Measurements from ENCODE around the gene ARHGAP26.

The ARHGAP26 gene

GRCh38 chr5:143188692-143189091, 418.5 kb downstream of the ARHGAP26 start:
- no peak overlapping the region for H3K4me3 ChIP-seq (ENCODE audit: insufficient read length, low read depth)
- H3K4me1 ChIP-seq (ENCODE audit: insufficient read depth, insufficient read length), result no peaks in the 10 kb centered on the region
- H3K36me3 ChIP-seq (ENCODE audit: insufficient read depth, insufficient read length, low read length), result no peaks in the 10 kb centered on the region
- H3K9me3 ChIP-seq (ENCODE audit: insufficient read depth, low read length), result no peaks in the 10 kb centered on the region
- H3K27me3 ChIP-seq (ENCODE audit: insufficient read depth, insufficient read length), result no peaks in the 10 kb centered on the region
- no peak for DNase-seq (ENCODE audit: low read depth, low spot score)
- no peak overlapping the region for H3K9ac ChIP-seq (ENCODE audit: insufficient read length, low read depth)
- TF ChIP-seq YY1 (IDR thresholded peaks at IDR 0.05; ENCODE audit: insufficient read depth, insufficient read length) (no peak), SUZ12 (IDR thresholded peaks at IDR 0.05; ENCODE audit: extremely low read depth, insufficient read depth, insufficient read length) (no peak), ZNF274 (IDR thresholded peaks at IDR 0.05; ENCODE audit: low read depth, low read length) (no peak)

DNA sequence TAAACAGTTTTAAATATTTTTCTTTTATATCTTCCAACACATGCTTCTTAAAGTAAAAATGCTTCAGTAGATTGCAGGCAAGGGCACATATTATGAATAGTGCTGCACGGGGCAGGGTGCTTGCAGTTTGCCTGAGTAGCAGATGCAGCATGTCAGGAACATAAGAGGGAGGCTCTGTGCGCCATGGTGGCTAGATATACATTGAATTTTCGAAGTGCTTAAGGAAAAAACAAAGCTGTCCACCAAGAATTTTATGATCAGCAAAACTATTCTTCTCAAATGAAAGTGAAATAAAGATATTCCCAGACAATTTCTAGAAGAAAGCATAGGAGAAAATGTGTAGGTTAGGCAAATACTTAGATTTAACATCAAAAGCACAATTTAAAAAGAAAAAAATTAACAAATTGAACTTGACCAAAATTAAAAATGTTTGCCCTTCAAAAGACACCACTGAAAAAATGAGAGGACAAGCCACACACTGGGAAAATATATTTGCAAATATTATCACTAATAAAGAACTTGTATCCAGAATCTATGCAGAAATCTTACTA, 420.2 kb downstream of the ARHGAP26 start:
- DNase-seq (ENCODE audit: low read depth, low spot score), result no peak
- no peaks in the 10 kb centered on the region for H3K9me3 ChIP-seq (ENCODE audit: insufficient read depth, low read length)
- H3K36me3 ChIP-seq (ENCODE audit: insufficient read depth, insufficient read length, low read length), result no peaks in the 10 kb centered on the region
- H3K4me3 ChIP-seq (ENCODE audit: insufficient read length, low read depth), result no peak overlapping the region
- H3K27me3 ChIP-seq (ENCODE audit: insufficient read depth, insufficient read length), result no peaks in the 10 kb centered on the region
- H3K9ac ChIP-seq (ENCODE audit: insufficient read length, low read depth), result no peak overlapping the region
- H3K4me1 ChIP-seq (ENCODE audit: insufficient read depth, insufficient read length), result no peaks in the 10 kb centered on the region
- TF ChIP-seq SUZ12 (IDR thresholded peaks at IDR 0.05; ENCODE audit: extremely low read depth, insufficient read depth, insufficient read length), result no peak
- TF ChIP-seq YY1 (IDR thresholded peaks at IDR 0.05; ENCODE audit: insufficient read depth, insufficient read length), result no peak
- no peak for TF ChIP-seq ZNF274 (IDR thresholded peaks at IDR 0.05; ENCODE audit: low read depth, low read length)

GRCh38 chr5:143191720-143192119, 421.5 kb downstream of the ARHGAP26 start:
- no peaks in the 10 kb centered on the region for H3K4me1 ChIP-seq (ENCODE audit: insufficient read depth, insufficient read length)
- no peaks in the 10 kb centered on the region for H3K9me3 ChIP-seq (ENCODE audit: insufficient read depth, low read length)
- no peaks in the 10 kb centered on the region for H3K36me3 ChIP-seq (ENCODE audit: insufficient read depth, insufficient read length, low read length)
- no peak overlapping the region for H3K4me3 ChIP-seq (ENCODE audit: insufficient read length, low read depth)
- DNase-seq (ENCODE audit: low read depth, low spot score), result no peak
- TF ChIP-seq YY1 (IDR thresholded peaks at IDR 0.05; ENCODE audit: insufficient read depth, insufficient read length) (no peak), SUZ12 (IDR thresholded peaks at IDR 0.05; ENCODE audit: extremely low read depth, insufficient read depth, insufficient read length) (no peak), ZNF274 (IDR thresholded peaks at IDR 0.05; ENCODE audit: low read depth, low read length) (no peak)
- no peak overlapping the region for H3K9ac ChIP-seq (ENCODE audit: insufficient read length, low read depth)
- H3K27me3 ChIP-seq (ENCODE audit: insufficient read depth, insufficient read length), result no peaks in the 10 kb centered on the region

DNA sequence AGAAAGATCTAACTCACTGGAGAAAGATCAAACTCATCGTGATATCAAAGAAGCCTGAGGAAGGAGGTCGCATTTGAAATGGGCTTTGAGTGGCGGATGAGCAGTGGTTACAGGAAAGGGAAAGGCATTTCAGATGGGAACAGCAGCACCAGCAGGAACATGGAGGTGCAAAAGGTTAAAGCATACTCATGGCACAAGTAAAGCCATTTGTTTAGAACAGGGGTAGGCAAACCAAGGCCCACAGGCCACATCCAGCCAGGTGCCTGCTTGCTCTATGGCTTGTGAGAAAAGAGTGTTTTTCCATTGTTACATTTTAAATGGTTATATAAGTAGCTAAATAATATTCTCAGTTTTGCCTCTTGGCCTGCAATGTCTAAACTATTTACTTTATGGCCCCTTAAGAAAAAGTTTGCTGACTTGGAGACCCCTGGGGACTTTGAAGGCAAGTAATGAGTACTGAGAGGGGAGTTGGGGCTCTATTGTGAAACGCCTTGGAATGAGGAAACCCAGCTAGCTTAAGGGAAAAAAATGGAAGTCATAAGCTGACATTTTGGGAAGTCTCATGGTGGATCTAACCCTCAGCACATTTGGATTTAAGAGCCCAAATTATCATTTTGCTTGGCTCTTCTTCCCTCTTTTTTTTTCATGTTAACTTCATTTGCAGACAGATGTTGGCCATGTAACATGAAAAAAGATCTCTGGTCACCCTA, 422.2 kb downstream of the ARHGAP26 start:
- DNase-seq (ENCODE audit: low read depth, low spot score), result no peak
- H3K9ac ChIP-seq (ENCODE audit: insufficient read length, low read depth), result no peak overlapping the region
- peaks cover 3% of the 10 kb centered on the region for H3K9me3 ChIP-seq (ENCODE audit: insufficient read depth, low read length)
- no peaks in the 10 kb centered on the region for H3K36me3 ChIP-seq (ENCODE audit: insufficient read depth, insufficient read length, low read length)
- H3K27me3 ChIP-seq (ENCODE audit: insufficient read depth, insufficient read length), result no peaks in the 10 kb centered on the region
- H3K4me1 ChIP-seq (ENCODE audit: insufficient read depth, insufficient read length), result no peaks in the 10 kb centered on the region
- no peak overlapping the region for H3K4me3 ChIP-seq (ENCODE audit: insufficient read length, low read depth)
- no peak for TF ChIP-seq ZNF274 (IDR thresholded peaks at IDR 0.05; ENCODE audit: low read depth, low read length)
- no peak for TF ChIP-seq SUZ12 (IDR thresholded peaks at IDR 0.05; ENCODE audit: extremely low read depth, insufficient read depth, insufficient read length)
- no peak for TF ChIP-seq YY1 (IDR thresholded peaks at IDR 0.05; ENCODE audit: insufficient read depth, insufficient read length)

- Histone ChIP-seq H3K9me3 (ENCODE audit: insufficient read depth, low read length) (peaks cover 13% of the 10 kb centered on the region), H3K36me3 (ENCODE audit: insufficient read depth, insufficient read length, low read length) (no peaks in the 10 kb centered on the region), H3K4me1 (ENCODE audit: insufficient read depth, insufficient read length) (no peaks in the 10 kb centered on the region), H3K27me3 (ENCODE audit: insufficient read depth, insufficient read length) (no peaks in the 10 kb centered on the region), H3K4me3 (ENCODE audit: insufficient read length, low read depth) (no peak overlapping the region), H3K9ac (ENCODE audit: insufficient read length, low read depth) (no peak overlapping the region)
- no peak for DNase-seq (ENCODE audit: low read depth, low spot score)
- no peak for TF ChIP-seq YY1 (IDR thresholded peaks at IDR 0.05; ENCODE audit: insufficient read depth, insufficient read length)
- no peak for TF ChIP-seq SUZ12 (IDR thresholded peaks at IDR 0.05; ENCODE audit: extremely low read depth, insufficient read depth, insufficient read length)
- TF ChIP-seq ZNF274 (IDR thresholded peaks at IDR 0.05; ENCODE audit: low read depth, low read length), result no peak
Observed at GRCh38 chr5:143194206-143194605, 424.0 kb downstream of the ARHGAP26 start.

GRCh38 chr5:143194713-143195112, 424.5 kb downstream of the ARHGAP26 start:
- H3K4me1 ChIP-seq (ENCODE audit: insufficient read depth, insufficient read length), result no peaks in the 10 kb centered on the region
- TF ChIP-seq SUZ12 (IDR thresholded peaks at IDR 0.05; ENCODE audit: extremely low read depth, insufficient read depth, insufficient read length), result no peak
- TF ChIP-seq ZNF274 (IDR thresholded peaks at IDR 0.05; ENCODE audit: low read depth, low read length), result no peak
- TF ChIP-seq YY1 (IDR thresholded peaks at IDR 0.05; ENCODE audit: insufficient read depth, insufficient read length), result no peak
- H3K27me3 ChIP-seq (ENCODE audit: insufficient read depth, insufficient read length), result no peaks in the 10 kb centered on the region
- H3K36me3 ChIP-seq (ENCODE audit: insufficient read depth, insufficient read length, low read length), result no peaks in the 10 kb centered on the region
- DNase-seq (ENCODE audit: low read depth, low spot score), result no peak
- H3K4me3 ChIP-seq (ENCODE audit: insufficient read length, low read depth), result no peak overlapping the region
- H3K9ac ChIP-seq (ENCODE audit: insufficient read length, low read depth), result no peak overlapping the region
- H3K9me3 ChIP-seq (ENCODE audit: insufficient read depth, low read length), result peaks cover 13% of the 10 kb centered on the region

GRCh38 chr5:143195491-143195890, 425.3 kb downstream of the ARHGAP26 start:
- H3K9me3 ChIP-seq (ENCODE audit: insufficient read depth, low read length), result peaks cover 13% of the 10 kb centered on the region
- no peaks in the 10 kb centered on the region for H3K27me3 ChIP-seq (ENCODE audit: insufficient read depth, insufficient read length)
- no peaks in the 10 kb centered on the region for H3K36me3 ChIP-seq (ENCODE audit: insufficient read depth, insufficient read length, low read length)
- no peak for TF ChIP-seq SUZ12 (IDR thresholded peaks at IDR 0.05; ENCODE audit: extremely low read depth, insufficient read depth, insufficient read length)
- no peak for TF ChIP-seq ZNF274 (IDR thresholded peaks at IDR 0.05; ENCODE audit: low read depth, low read length)
- no peak for TF ChIP-seq YY1 (IDR thresholded peaks at IDR 0.05; ENCODE audit: insufficient read depth, insufficient read length)
- no peak for DNase-seq (ENCODE audit: low read depth, low spot score)
- H3K9ac ChIP-seq (ENCODE audit: insufficient read length, low read depth), result no peak overlapping the region
- H3K4me3 ChIP-seq (ENCODE audit: insufficient read length, low read depth), result no peak overlapping the region
- no peaks in the 10 kb centered on the region for H3K4me1 ChIP-seq (ENCODE audit: insufficient read depth, insufficient read length)

Data from NT2/D1 (cell line).